ENCODE measurements around the gene RUFY1.

RUFY1 gene

GRCh38 chr5:179526978-179527377, 23.4 kb upstream of the RUFY1 start:
- no peaks in the 10 kb centered on the region for H3K36me3 ChIP-seq (ENCODE audit: control insufficient read depth, insufficient read depth, low read length)
- no peak for TF ChIP-seq CTCF (IDR thresholded peaks at IDR 0.05; ENCODE audit: insufficient read depth, low read length, poor library complexity, severe bottlenecking)
- H3K27me3 ChIP-seq (replicated peaks; ENCODE audit: control insufficient read depth, insufficient read depth, low read length), result no peaks in the 10 kb centered on the region
- no peak for DNase-seq (ENCODE audit: extremely low read depth, insufficient read length)
- no peak overlapping the region for H3K4me3 ChIP-seq (replicated peaks; ENCODE audit: low read depth, low read length)

- Histone ChIP-seq H3K27me3 (replicated peaks; ENCODE audit: control insufficient read depth, insufficient read depth, low read length) (no peaks in the 10 kb centered on the region), H3K36me3 (ENCODE audit: control insufficient read depth, insufficient read depth, low read length) (no peaks in the 10 kb centered on the region), H3K4me3 (replicated peaks; ENCODE audit: low read depth, low read length) (peak overlapping the region; percentile 46)
- peak; percentile 32 for TF ChIP-seq CTCF (IDR thresholded peaks at IDR 0.05; ENCODE audit: insufficient read depth, low read length, poor library complexity, severe bottlenecking)
- peak; percentile 85 for DNase-seq (ENCODE audit: extremely low read depth, insufficient read length)
Measured at GRCh38 chr5:179530069-179530998, 20.0 kb upstream of the RUFY1 start.

- H3K27me3 ChIP-seq (replicated peaks; ENCODE audit: control insufficient read depth, insufficient read depth, low read length), result no peaks in the 10 kb centered on the region
- TF ChIP-seq CTCF (IDR thresholded peaks at IDR 0.05; ENCODE audit: insufficient read depth, low read length, poor library complexity, severe bottlenecking), result no peak
- no peaks in the 10 kb centered on the region for H3K36me3 ChIP-seq (ENCODE audit: control insufficient read depth, insufficient read depth, low read length)
- H3K4me3 ChIP-seq (replicated peaks; ENCODE audit: low read depth, low read length), result no peak overlapping the region
- DNase-seq (ENCODE audit: extremely low read depth, insufficient read length), result no peak
Measured at GRCh38 chr5:179533024-179533423, 17.3 kb upstream of the RUFY1 start.

- no peaks in the 10 kb centered on the region for H3K36me3 ChIP-seq (ENCODE audit: control insufficient read depth, insufficient read depth, low read length)
- peak; percentile 46 for DNase-seq (ENCODE audit: extremely low read depth, insufficient read length)
- no peak for TF ChIP-seq CTCF (IDR thresholded peaks at IDR 0.05; ENCODE audit: insufficient read depth, low read length, poor library complexity, severe bottlenecking)
- 0 out of 2 replicates have a peak overlapping the region, but pooled peaks have one; percentile 3 for H3K4me3 ChIP-seq (replicated peaks; ENCODE audit: low read depth, low read length)
- no peaks in the 10 kb centered on the region for H3K27me3 ChIP-seq (replicated peaks; ENCODE audit: control insufficient read depth, insufficient read depth, low read length)
Measured at GRCh38 chr5:179533907-179534306, 16.4 kb upstream of the RUFY1 start.

GRCh38 chr5:179534431-179534830, 15.9 kb upstream of the RUFY1 start:
- no peak for TF ChIP-seq CTCF (IDR thresholded peaks at IDR 0.05; ENCODE audit: insufficient read depth, low read length, poor library complexity, severe bottlenecking)
- peak overlapping the region; percentile 3; the same call in 1 of the 2 replicates for H3K4me3 ChIP-seq (replicated peaks; ENCODE audit: low read depth, low read length)

More at GRCh38 chr5:179534431-179534830, 15.9 kb upstream of the RUFY1 start:
- no peaks in the 10 kb centered on the region for H3K27me3 ChIP-seq (replicated peaks; ENCODE audit: control insufficient read depth, insufficient read depth, low read length)
- no peaks in the 10 kb centered on the region for H3K36me3 ChIP-seq (ENCODE audit: control insufficient read depth, insufficient read depth, low read length)
- DNase-seq (ENCODE audit: extremely low read depth, insufficient read length), result peak; percentile 37

All from GM06990 (cell line).